HG03135 (cell line): Measurements from ENCODE around the gene PDCD10.
A peak's percentile ranks its signal among the peaks of the same experiment; 100 is the strongest.

Experiments
- ATAC-seq: cut with Tn5 transposase; IDR thresholded peaks from one replicate; pipeline ENCODE4 v1.9.1; 2021; ENCODE audit warnings: mild to moderate bottlenecking, moderate library complexity; ENCODE audit not compliant: unreplicated experiment

Gene PDCD10

GRCh38 chr3:167735233-167736138 is 794 bp upstream of the PDCD10 start, which contains the start of gene SERPINI1:
Gene SERPINI1 (plus strand): TSS chr3:167735721. CDS start chr3:167789129, 53,408 bp downstream.
- ATAC-seq: peak; percentile 58

DNA sequence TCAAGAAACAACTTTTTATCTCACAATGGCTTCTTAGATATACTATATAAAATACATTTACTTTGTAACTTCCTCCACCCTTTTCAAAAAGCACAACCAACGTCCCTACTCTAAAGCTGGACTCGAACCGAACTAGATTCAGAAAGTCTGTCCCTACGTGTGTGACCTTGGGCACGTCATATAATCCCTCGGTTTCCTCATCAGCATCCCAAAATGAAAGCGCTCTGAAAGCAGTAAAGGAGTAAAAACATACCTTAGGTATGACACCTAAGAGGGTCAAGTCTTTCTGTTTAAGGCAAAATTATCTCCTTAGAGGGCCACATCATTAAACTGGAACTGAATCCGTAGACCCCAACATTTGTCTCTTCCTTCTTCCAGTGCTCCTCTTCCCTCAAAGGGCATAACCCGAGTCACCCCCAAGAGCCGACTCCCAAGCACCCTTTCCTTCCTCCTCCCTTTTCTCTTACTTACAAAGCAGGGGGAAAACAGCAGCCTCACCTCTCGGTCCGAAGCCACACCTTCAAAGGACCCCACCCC is 663 bp downstream of the PDCD10 start:
- ATAC-seq: no peak

DNA sequence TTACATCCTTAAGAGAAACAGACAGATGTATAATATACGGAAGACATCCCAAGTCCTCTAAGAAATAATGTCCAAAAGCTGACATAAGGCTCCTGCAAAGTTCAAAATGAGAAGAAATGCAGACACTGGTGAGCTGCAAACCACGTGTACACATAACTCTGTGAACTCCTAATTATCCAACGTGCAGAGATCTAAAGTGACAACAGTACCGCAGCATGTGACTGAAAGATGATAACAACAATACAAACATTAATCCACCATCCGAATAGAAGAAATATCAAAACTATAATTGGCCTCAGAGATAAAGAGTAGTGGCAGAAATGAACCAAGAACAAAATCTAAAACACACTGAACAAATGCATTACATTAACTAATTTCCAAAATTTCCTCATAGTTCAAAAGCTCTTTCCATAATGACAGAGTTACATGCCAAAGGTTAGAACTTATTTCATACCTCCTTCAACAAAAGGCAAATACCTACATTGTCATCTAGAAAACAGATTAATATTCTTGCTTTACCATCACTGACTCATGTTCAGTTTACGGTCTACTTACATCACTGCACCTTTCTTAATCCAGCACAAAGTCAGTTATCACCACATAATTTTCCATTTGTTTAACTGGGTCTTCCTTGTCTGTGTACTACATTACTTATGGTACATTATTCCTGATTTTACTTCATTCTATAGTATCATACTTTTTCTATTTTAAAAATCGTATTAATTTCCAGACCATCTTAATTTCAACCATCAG is 2.2 kb downstream of the PDCD10 start:
- ATAC-seq: no peak

- ATAC-seq: no peak
Measured at GRCh38 chr3:167731393-167731792, 3.3 kb downstream of the PDCD10 start.

GRCh38 chr3:167729591-167729990 is 5.1 kb downstream of the PDCD10 start:
- no peak for ATAC-seq

DNA sequence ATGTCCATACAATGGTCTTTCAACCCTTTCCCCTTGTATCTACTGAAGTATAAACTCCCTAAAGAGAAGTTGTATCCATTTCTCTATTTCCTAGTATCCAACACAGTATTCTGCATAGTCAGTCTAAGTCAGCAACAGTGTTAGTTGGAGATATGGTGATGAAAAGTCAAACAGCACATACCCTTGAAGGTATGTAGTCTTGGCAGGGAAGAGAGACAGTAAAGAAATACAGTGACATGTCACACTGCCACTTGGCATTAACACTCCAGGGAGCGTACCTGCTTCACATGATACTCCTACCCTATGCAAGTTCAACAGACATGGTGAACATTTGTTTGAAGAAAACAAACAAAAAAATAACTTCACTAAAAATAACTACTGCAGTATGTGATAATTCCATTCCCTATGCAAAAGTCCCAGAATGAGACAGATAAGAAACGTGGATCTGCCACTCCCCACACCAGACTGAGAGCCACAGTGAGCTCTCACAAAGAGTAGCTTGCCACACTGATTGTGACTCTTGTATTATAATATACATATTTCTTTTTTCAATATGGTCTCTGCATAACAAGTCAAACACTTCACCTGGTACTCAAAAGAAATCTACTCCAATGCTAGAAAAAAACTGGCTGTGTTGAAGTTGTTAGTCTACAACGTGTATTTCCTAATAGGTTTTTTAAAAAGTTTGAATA is 5.9 kb downstream of the PDCD10 start:
- no peak for ATAC-seq

DNA sequence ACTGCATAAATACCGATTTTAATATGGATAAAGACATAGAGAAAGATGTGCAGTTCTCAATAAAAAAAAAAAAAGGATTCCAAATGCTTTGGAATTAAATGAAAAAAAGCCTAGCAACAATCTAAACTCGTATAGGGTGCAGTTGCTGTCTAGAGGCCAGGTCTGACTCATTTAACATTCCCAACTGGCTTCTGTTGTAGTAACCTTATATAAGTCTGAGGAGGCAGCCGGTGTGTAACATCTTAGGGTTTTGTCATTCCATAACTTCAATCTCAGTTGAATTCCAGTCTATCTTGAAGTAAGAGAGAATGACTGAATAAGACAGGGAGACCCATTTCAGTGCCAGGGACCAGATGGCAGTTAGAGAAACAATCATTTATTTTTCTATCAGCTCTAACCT is 6.5 kb downstream of the PDCD10 start:
- ATAC-seq: no peak

GRCh38 chr3:167723872-167724271 is 10.8 kb downstream of the PDCD10 start:
- no peak for ATAC-seq

GRCh38 chr3:167723025-167723512 is 11.6 kb downstream of the PDCD10 start:
- no peak for ATAC-seq

DNA sequence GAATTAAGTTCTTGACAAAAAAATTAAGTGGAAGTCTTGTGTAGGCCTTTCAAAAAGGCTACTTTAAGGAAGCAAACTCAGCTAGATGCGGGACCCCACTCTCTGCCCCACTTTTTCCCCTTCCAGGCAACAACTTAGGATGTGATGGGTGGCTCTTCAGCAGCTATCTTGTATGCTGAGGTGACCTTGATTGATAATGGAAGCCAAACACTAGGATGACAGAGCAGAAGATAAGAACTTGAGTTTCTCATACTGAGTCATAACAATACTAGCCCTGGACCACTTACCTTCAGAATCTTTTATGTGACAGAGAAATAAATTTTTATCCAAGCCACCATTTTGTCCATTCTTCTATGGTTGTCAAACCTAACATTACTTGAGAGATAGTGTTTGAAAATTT is 16.1 kb downstream of the PDCD10 start:
- no peak for ATAC-seq

DNA sequence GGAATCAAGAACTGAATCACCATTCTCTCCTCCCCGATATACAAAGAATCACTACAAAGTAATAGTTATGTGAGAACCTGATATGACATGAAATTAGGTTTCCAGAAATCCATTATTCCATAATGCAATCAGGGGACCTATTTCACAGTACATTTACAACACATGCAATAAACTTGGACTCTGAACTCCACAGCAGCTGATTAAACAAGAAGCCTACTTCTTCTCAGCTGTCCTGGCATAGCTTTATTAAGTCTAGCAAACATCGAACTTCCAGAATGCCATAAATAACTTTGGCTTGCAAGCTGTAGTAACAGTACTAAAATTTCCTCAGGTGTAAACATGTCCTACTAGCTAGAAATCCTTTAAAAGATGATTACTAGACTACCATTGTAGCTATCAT is 17.8 kb downstream of the PDCD10 start:
- ATAC-seq: no peak

GRCh38 chr3:167714871-167715270 is 19.8 kb downstream of the PDCD10 start:
- ATAC-seq: no peak

DNA sequence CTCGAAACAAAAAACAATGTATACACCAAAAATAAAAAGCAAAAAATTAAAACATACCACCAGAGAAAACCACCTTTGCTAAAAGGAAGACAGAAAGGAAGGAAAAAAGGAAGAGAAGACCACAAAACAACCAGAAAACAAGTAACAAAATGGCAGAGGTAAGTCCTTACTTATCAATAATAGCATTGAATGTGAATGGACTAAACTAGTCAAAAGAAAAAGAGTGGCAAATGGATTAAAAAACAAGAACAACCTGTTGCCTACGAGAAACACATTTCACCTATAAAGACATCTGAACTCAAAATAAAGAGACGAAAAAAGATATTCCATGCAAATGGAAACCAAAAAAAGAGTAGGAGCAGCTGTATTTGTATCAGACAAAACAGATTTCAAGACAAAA is 22.2 kb downstream of the PDCD10 start:
- ATAC-seq: no peak

- no peak for ATAC-seq
Measured at GRCh38 chr3:167711439-167711838, 23.3 kb downstream of the PDCD10 start.

GRCh38 chr3:167710552-167710951 is 24.1 kb downstream of the PDCD10 start:
- ATAC-seq: no peak

DNA sequence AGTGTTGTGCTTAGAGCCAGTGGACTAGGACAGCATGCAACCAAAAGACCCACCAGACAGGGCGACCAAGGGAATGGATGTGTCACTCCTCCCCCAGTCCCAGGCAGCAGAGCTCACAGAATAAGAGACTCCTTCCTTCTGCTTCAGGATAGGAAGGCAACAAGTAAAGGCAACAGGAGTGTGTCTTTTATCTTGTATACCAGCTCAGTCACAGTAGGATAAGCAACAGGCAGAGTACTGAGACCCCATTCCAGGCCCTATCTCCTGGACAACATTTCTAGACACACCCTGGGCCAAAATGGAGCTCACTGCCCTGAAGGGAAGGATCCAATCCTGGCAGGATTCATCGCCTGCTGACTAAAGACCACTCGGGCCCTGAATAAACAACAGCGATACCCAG is 25.0 kb downstream of the PDCD10 start:
- ATAC-seq: no peak

GRCh38 chr3:167705840-167706239 is 28.9 kb downstream of the PDCD10 start:
- no peak for ATAC-seq

- no peak for ATAC-seq
Measured at GRCh38 chr3:167700926-167701325, 33.8 kb downstream of the PDCD10 start.

- no peak for ATAC-seq
Measured at GRCh38 chr3:167700046-167700445, 34.6 kb downstream of the PDCD10 start.

DNA sequence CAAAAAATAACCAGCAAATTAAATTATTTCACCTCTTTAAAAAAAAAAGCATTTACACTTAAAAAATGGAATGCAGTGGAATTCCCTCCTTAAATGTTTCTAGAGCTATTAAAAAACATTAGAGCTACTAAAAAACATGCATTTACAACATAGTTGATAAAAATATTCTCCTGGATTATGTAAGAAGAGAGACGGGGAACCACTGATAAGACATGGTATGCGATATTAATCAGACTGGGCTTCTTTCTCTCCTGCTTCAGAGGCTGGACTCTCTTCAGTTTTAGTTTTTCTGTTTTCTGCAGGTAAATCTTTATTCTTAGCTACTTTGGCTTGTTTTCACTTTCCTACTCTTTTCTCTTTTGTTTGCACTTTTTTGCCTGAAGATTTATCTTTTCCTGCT is 40.6 kb downstream of the PDCD10 start:
- no peak for ATAC-seq

DNA sequence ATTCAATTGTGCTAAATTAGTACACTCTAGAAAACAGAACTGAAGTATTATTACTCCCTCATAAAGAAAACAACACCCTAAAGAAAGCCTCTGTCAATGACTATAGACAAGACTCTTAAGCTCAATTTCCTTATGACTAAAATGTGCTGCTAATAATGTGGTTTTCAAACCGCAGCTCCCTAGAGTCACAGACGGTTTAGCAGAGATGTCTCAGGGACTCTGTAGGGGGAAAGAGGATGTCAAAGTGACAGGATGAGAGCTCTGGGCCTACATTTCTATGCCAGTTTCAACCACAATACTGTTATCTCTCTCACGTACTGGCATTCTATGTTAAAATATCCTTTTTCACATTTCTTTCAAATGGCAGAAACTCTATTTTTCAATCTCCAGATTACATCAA is 43.3 kb downstream of the PDCD10 start:
- peak; percentile 100 for ATAC-seq
